ENCODE data around the gene IL19.

Gene IL19

DNA sequence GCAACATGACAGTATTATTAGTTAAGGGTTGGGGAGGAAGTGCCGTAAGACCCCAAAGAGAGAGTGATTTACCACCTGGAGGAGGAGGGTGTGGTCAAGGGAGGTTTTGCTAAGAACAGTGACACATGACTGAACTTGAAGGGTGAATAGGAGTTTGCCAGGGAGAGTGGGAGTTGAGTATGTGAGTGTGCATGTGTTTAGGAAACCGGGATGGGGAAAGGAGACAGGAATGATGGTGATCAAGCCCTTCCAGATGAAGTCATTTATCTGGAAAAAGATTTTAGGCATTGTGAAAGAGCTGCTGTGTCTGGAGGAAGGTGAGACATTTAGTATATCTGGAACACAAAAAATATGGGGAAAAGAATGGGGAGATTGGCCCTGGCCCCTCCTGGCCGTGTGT, 29.8 kb downstream of the IL19 start:
- DNase-seq (ENCODE audit: low spot score) = no peak

DNA sequence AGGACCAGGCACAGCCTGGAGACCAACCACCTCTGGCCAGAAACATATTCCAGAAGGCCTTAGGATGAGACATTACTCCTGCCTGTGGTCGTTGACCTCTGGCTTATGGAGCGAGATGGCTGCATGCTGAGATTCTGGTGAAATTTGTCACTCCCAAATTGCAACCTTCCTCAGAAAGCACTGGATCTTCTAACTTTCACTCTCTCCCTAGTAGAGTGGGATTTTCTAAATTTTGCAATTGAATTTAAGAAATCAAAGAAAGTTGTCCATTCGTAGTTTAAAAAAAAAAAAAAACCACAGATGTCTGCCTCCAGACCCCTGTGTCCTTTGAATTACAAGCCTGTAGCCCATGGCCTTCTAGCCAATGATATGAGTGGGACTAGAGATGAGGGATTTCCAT, 30.3 kb downstream of the IL19 start:
- no peak for DNase-seq (ENCODE audit: low spot score)

- DNase-seq (ENCODE audit: low spot score) = no peak
These were observed 30.9 kb downstream of the IL19 start for GRCh38 chr1:206801467-206801866.

DNA sequence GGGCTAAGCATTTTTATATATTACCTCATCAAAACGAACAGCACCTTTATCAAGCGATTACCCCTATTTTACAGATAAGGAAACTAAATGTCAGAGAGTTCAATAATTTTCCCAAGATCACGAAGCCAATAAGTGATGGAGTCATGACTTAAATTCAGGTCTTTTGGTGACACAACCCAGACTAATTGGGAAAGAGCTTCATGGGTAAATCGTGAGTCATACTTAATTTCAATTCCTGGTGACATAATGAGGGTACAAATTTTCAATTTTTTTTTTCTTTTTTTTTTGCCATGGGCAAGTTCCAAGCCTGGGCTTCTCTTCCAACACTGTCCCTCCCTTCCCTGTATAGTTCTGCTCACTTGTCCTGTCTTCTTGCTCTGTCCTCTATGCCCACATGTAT, 31.8 kb downstream of the IL19 start:
- DNase-seq (ENCODE audit: low spot score) = no peak

DNA sequence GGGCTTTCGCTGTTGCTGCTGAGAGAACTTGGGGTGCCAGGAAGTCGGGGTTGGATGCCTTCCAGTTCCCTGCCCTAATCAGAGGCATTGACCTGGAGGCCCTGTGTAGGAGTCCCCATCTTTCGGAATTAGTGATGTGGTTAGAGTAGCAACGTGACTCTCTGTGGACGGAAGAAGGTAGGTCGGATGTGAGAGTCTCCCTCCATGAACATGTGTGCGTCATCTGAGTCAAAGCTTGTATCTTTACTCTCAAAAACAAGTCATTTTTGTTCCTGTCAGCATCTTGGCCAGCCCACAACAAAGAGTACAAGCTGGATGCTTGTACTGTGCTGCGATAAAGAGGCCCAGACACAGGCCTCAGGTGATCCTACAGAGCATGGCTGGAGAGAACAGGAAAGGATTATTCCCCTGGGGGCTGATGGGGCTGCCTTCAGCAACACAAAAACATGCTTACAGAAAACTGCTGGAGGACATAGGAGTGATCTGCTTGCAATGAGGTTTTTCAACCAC, 32.7 kb downstream of the IL19 start:
- DNase-seq (ENCODE audit: low spot score) = no peak

DNA sequence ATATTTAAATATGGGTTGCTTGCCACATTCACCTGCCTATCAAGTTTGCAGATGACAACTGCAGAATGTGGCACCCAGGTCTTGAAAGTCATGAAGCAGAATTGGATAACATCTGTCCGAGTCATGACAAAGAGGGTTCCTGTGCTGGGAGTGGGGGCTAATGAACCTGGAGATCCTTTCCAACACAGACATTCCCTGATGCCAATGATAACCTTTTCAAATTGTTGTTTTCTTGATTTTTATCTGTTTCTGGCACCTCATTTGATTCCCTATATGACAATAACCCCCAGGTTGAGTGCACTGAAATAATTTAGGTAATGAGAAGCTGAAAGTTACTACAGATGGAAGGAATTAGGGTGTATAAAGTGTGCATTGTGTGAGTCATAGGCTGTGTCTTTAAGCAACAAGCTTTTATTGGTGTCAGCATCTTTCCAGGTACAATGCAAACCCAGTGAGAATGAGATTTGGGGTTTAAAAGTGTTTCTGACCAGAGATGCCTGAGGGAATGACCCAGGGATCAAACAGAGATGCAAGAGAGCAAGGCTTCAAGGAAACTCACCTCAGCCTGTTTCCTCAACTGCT, 33.7 kb downstream of the IL19 start:
- DNase-seq (ENCODE audit: low spot score) = no peak

DNA sequence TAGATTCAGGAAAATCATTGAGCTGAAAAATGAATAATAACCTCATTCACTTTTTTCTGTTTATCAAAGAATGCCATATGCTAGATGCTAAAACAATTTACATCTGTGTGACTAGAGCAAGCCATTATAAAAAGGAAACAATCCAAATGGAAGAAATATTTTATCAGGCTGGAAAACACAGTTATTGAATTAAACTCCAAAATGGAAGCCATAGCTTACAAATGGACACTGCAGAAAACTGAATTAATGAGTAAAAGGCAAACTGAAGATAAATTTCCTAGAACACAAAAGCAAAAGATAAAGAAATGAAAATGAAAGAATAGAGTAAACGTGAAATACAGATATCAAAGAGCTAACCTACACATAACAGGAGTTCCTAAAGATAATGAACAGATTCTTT, 34.8 kb downstream of the IL19 start:
- DNase-seq (ENCODE audit: low spot score) = no peak

- DNase-seq (ENCODE audit: low spot score) = no peak
These were observed 38.0 kb downstream of the IL19 start for GRCh38 chr1:206808615-206809014.

DNA sequence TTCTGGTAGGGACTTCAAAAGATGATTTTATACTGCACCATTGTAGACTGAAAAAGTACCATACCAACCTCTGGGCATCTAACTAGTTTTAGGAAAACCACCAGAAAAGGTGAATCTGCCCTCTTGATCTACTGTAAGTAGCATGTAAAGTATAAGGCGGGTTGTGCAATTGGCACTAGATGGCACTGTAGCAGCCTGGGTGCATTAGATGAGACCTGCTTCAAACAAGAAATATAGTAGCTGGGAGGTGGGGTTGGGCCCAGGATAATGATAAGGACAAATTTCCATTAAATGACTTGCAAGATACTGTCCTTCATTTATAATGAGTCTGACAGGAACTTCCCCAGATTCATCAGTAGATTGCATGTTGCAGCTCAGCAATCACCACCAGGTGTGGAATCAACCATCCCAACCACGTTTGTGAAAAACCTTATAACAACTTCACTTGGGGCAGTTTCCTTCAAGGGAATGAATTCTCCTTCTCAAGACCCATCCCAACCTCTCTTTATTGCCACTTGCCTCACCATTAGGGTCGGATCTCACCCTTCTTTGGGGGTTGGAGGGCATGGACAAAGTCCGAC, 39.0 kb downstream of the IL19 start:
- no peak for DNase-seq (ENCODE audit: low spot score)

DNA sequence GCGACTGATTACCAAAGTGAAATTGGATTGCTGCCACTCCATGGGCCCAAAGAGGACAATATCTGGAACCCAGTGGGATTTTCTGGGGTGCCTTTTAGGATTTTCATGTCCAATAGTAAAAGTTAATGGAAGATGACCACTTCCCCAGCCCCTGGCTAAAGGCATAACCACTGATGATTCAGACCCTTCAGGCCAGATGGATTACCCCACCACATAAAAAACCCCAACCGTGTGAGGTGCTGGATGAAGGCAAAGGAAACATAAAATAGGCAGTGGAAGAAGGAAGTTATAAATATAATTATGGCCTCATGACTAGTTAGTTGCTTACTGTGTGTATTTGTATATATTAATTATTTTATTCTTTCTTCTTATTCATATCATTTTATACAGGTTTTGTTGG, 41.9 kb downstream of the IL19 start:
- DNase-seq (ENCODE audit: low spot score) = no peak

DNA sequence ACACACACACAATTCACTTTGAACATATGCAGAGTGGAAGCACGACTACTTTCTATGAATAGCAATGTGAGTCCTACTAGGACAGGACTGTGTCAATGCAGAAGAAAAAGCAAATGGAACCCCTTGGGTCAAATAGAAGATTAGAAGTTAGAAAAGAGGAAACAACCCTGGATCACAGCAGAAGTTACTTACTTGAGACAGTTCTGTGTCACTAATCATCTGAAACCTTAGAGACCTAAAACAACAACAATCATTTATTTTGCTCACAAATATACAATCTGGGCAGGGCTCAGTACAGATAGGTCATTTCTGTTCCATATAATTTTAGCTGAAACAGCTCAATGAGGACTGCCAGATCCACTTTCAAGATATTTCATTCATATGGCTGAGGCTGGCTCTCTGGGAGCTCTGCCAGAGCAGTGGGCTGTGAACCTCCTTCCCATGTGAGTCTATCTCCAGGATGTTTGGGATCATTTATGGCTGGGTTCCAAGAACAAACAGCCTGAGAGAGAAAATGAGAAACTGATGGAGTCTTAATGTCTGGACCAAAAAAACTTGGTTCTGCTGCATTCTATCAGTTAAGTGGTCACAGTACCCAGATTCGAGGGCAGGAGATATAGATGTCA, 44.3 kb downstream of the IL19 start:
- no peak for DNase-seq (ENCODE audit: low spot score)

GRCh38 chr1:206816390-206817287, 46.1 kb downstream of the IL19 start:
- DNase-seq (ENCODE audit: low spot score) = peak; percentile 28

- no peak for DNase-seq (ENCODE audit: low spot score)
These were observed 50.9 kb downstream of the IL19 start for GRCh38 chr1:206821493-206821892.

DNA sequence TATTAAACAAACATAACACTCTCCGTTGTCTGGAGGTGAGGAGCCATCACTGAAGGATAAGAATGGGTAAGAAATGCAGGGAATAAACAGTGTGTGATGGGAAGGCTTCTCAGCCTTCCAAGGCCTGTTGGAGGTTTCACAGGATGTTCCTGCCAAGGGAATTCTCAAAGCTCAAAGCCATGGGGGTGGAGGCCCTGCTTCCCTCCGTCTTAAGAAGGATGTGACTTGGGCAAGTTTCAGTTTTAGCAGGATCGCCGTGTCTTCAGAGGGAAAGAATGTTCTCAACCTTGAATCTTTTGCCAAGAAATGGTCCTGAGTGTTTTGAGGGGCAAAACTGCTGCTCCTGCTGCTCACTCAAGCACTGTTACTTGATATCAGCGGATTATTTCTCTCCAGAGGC, 53.2 kb downstream of the IL19 start:
- no peak for DNase-seq (ENCODE audit: low spot score)

DNA sequence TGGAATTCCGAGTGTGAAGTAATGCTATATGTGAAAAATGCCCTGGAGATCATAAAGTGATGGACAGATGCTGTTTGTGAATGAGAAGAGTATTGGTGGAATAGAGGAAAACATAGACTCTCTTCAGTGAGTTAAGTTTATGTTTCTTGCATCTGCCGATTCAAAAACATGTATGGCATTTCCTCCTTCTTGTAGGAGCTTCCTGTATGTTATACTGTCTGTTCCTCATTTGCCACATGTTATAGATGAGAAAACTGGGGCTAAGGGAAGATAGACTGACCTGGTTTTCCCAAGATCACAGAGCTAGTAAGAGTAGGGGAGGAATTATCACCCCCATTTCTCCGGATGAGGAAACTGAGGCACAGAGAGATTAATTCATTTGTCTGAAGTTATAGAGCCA, 53.8 kb downstream of the IL19 start:
- DNase-seq (ENCODE audit: low spot score) = no peak

DNA sequence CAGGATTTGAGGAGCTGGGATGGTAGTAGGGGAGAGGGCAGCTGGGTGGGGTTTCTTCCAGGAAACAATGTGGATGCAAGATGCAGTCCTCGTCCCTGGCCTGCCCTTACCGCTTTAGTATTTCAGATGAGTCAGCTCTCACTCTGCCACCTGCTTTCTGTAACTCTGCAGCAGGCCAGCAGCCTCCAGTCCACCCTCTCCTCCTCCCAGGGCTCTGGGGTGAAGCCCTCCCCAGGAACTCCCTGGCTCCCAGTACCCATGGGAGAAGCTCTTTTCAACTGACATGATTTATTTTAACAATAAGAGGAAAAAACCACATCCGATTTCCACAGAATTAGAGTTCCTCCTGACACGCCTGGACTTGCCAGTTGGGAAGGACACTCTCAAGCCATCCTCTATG, 55.8 kb downstream of the IL19 start:
- DNase-seq (ENCODE audit: low spot score) = no peak

DNA sequence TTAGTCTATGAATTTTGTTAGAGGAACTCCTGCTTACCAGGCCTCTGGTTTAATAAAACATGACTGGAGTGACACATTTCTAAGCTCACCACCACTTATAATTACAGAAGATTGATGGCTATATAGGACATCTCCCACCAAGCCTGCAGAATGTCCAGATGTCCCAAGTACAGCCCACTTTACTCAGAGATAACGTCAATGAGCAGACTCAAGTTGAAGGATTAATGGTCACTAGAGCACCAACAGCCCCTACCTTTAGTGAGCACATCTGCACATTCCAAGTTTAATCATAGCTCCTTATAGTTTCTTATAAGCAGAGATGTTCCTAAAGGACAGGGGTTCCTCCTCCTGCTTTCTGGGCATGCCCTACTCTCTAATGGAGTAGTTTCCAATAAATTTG, 57.5 kb downstream of the IL19 start:
- no peak for DNase-seq (ENCODE audit: low spot score)

DNA sequence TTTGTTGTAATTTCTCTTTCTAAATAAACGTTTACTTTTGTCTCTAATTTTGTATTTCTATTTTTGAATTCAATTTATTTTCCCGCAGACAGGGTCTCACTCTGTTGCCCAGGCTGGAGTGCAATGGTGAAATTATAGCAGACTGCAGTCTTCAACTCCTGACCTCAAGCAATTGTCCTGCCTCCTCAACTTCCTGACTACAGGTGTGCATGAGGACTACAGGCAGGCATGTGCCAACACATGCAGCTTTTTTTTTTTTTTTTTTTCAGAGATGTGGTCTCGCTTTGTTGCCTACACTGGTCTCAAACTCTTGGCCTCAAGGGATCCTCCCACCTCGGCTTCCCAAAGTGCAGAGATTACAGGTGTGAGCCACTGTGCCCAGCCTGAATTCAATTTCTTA, 58.2 kb downstream of the IL19 start:
- DNase-seq (ENCODE audit: low spot score) = no peak

- DNase-seq (ENCODE audit: low spot score) = no peak
These were observed 58.7 kb downstream of the IL19 start for GRCh38 chr1:206829282-206829681.

DNA sequence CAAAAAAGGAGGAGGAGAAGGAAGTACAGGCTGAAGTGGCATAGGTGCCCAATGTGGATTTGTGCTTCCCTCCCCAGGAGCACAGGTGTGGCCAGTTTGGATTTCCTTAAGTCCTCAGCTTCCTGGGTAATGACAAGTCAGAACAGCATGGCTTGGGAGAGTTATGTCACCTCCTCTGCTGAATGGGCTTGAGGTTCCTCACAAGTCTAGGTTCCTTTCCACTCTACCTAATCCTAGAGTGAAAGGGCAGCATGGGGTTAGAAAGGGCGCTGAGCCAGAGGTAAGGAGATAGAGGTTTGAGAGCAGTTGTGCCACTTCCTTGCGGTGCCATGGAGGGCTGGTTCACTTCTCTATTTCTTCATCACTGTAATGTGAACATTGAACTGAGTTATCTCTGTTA, 59.3 kb downstream of the IL19 start:
- DNase-seq (ENCODE audit: low spot score) = no peak

DNA sequence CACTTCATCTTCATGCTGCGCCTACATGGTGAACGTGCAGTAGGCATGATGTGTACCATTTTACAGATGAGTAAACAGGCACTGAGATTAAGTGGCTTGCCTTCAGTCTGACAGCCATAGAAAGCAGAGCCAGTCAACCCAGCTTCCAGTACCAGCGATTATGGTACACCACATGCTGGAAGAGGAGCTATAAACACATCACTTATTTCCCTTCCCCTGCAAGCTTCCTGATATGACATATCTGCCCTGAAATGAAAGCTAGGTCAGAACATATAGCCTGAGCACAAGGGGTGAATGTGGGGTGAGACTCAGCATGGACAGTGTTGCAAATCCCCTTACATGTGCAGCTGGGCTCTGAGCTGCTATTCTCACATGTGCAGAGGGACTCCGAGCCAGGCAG, 61.1 kb downstream of the IL19 start:
- no peak for DNase-seq (ENCODE audit: low spot score)

GRCh38 chr1:206832352-206832880, 61.8 kb downstream of the IL19 start:
- DNase-seq (ENCODE audit: low spot score) = no peak
